MV-4-11 (cell line): ENCODE results near the gene NAB1.
"Not testable (repeated sequence)": the region's sequence is repeated elsewhere in the genome, so short reads cannot be mapped to it uniquely, and the experiment has no call there.

Experiments used
- DNase-seq: peaks from one replicate; lab custom pipeline; 2025; lab: John Stamatoyannopoulos, UW

Gene NAB1, protein sequence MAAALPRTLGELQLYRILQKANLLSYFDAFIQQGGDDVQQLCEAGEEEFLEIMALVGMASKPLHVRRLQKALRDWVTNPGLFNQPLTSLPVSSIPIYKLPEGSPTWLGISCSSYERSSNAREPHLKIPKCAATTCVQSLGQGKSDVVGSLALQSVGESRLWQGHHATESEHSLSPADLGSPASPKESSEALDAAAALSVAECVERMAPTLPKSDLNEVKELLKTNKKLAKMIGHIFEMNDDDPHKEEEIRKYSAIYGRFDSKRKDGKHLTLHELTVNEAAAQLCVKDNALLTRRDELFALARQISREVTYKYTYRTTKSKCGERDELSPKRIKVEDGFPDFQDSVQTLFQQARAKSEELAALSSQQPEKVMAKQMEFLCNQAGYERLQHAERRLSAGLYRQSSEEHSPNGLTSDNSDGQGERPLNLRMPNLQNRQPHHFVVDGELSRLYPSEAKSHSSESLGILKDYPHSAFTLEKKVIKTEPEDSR

GRCh38 chr2:190649035-190649797 lies at the start of gene NAB1:
Gene NAB1, plus strand, starts transcription at chr2:190649083. Its CDS starts 10,094 bp downstream, at chr2:190659177.
- peak; percentile 37 for DNase-seq

- DNase-seq: no peak
These were observed 49.2 kb upstream of the NAB1 start for GRCh38 chr2:190599546-190600220.

- DNase-seq: no peak
These were observed 48.4 kb upstream of the NAB1 start for GRCh38 chr2:190600293-190601103.

DNA sequence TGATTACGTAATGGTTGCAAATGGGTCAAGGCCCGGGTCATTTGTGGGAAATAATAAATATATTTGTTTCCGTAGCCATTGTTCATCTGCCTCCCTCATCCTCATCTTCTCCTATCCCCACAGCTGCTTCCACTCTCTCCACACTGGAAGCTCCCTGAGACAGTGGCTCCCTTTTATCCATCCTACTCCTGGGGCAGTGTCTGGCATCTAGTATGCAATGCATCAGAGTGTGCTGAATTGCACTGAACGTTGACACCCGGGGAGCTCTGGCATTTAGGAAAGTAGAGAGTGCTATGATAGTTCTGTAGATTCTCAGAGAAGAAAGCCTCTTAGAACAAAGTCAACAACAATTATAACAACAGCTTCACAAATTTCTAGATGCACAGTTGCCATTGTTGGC lies 45.5 kb upstream of the NAB1 start:
- DNase-seq: no peak

DNA sequence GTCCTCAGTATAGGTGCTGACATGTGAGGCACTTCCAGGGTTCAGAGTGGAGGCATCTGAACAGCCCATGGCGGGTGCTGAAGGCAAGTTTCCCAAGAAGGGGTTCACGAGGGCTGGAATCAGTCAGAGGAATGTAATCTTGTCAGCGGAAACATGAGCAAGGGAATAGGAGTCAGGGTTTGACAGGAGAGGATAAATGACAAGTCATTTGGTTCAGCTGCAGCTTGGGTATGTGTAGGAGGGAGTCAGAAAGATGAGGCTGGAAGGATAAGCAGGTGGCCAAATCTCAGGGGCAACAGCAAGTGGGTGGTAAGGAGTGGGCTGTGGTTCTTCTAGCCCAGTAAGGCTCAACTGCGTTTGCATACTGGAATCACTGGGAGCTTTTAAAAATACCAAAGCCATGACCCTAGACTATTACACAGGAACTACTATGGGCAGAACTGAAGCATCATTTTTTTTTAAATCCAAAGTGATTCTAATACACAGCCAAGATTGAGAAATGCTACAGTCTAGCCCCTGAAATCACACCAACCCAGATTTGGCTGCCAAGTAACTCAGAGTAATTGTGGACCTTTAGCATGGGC lies 41.8 kb upstream of the NAB1 start:
- DNase-seq: no peak

DNA sequence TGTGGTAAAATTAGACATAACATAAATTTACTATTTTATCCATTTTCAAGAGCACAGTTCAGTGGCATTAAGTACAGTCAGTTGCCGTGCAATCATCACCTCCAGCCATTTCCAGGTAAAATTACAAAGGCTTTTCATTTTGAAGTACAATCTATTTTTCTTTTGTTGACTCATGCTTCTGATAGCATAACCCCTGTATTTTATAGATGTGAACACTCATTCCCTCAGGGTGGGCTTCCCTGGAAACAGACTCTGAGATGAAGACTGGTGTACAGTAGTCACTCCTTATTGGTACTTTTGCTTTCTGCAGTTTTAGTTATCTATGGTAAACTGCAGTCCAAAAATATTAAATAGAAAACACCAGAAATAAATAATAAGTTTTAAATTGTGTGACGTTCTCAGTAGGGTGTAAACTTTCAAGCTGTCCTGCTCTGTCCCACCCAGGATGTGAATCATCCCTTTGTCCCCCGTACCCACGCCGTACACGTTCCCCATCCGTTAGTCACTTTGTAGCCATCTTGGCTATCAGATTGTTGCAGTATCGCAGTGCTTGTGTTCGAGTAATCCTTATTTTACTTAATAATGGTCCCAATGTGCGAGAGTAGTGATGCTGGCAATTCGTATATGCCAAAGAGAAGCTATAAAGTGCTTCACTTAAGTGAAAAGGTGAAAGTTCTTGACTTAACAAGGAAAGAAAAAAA lies 41.1 kb upstream of the NAB1 start:
- DNase-seq: no peak

- not testable (repeated sequence) for DNase-seq
These were observed 40.0 kb upstream of the NAB1 start for GRCh38 chr2:190608863-190609262.

GRCh38 chr2:190609397-190609796 lies 39.5 kb upstream of the NAB1 start:
- DNase-seq: not testable (repeated sequence)

DNA sequence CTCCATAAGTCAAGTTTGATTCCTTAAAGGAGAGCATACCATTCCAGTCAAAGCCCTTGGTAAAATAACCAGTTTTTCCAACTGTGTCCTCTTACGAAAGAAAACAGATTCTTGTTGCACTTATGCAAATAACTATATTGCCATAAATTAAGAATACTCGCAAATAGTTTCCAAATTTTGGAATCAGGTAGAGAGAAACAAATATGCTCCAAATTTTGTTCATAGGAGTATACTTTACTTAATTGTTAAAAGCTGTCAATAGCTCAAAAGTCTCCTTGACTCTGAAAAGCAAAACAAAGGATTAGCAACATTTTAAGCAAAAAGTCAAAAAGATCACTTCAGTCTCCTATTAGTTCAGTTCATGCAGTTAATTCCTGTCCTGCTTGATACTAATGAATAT lies 38.4 kb upstream of the NAB1 start:
- DNase-seq: not testable (repeated sequence)

- no peak for DNase-seq
These were observed 33.2 kb upstream of the NAB1 start for GRCh38 chr2:190615555-190616200.

DNA sequence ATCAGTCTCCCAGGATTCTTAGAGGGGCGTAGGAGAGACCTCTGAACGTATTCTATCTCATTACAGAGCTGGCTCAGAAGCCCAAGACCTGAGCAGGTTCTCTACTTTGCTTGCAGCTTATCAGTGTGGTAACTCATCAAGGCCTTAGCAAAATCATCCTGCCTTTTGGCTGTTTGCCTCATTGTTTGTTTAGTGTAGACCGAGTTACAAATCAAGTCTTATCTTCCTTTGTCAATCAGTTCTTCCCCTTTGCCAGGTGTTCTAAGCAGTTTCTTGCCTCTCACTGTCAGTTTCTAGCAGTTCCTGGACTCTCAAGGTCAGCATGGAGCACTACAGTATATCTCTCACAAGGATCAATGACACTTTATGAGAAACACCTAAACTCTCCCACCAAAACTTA lies 30.9 kb upstream of the NAB1 start:
- no peak for DNase-seq

DNA sequence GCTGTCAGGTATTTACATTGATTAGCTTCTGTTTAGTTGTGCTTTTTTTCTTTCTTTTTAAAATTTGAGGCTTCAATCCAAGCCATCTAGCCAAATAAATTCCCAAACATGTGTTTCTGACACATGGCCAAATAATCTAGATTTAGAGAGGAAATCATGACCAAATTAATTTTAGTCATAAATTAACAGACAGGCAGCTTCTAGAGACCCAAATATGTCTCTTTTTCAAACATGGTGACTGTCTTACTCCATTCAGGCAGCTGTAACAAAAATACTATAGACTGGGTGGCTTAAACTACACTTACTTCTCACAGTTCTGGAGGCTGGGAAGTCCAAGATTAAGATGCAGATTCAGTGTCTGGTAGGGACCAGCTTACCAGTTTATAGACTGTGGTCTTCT lies 23.2 kb upstream of the NAB1 start:
- DNase-seq: no peak

DNA sequence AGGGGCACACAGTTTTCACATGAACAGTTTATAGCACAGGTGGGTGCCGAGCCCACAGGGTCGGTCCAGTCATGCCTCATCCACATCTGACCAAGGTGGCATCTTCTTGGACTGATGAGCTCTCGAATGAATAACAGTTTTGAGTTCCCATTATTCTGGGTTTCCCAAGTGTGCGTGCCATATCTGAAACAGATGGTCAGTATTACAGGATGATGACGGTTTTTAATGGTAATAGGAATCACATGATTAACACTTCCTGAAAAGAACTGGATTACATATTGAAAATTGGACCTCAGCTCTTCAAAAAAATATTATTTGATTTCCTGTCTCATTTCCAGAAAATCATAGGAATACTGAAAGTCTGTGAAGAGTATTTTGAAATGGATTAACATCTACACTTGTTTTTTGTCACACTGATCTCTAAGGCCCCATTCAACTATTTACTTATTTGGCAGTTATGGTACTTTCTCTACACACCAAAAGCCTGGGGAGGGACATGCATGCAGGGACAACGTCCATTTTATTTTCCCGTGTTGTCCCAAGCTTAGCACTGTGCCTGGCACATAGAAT lies 22.2 kb upstream of the NAB1 start:
- DNase-seq: no peak

DNA sequence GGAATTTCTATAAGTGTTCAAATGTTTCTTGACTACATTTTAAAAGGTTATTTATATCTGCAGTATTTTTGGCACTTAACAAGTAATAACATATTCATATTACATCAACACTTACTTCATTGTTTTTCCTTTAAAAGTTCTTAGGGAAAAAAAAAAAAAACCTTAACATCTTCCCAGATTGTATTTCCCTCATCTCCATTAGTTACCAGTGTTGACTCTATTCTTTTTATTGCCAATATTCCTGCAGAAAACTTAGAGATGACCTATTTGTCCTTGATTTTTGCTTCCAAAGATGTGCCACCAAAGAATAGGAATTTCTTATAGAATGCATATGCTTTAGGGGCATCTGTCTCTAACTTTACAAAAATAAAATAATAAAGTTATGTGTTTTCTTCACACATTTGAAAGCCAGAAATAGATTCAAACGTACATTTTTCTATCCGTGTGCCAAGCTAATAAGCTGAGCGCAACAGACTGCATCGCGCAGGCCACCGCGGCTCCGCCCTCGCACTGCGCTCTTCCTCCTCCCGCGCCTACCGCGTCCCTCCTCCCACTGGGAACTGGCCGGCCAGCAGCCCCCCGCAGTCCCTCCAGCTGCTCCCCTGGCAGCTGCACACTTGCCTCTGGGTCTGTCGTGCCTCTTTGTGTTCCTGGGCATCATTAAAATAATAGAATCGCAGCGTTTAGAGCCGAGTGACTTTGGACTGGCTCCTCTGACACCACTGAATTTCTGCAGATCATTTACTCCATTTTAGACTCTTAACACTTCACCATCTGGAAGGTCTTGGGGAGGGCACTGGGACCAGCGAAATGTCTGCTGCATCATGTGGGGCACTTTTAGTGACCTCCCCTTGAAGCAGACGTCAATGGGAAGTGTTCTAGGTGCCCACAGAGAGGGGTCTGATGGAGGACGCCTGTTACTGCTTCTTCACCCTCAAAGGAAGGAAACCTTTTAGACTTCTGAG lies 21.2 kb upstream of the NAB1 start:
- no peak for DNase-seq

DNA sequence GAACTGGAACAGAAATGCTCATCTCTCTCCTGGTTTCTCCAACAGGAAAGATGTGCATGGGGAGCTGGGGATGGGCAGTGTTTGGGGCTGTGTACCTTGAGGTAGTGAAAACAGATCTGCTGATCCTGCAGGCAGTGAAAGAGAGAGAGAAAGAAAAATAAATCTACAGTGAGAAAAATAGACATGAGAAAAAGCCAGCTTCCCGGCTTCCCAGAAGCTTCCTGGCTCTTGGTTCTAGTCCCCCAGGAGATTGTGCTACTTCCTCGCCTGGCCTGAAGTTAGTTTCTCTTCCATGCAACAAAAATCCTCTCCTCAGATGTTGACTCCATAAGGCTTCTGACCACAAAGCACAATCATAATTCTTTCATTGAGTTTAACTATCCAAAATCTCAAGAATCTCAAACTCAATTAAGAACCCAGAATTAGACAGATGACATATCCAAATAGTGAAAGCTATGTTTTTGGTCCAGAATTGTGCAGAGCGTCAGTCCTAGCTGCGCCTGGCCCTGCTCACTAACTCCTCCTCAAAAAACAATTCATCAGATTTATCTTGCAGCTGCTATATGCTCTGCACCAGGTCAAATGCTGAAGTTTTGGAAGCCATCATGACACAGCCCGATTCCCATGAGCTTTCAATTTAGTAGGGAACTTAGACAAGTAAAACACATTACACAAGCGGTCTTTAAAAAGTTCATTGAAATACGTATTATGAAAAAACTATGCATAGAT lies 20.1 kb upstream of the NAB1 start:
- no peak for DNase-seq

- DNase-seq: no peak
These were observed 14.5 kb upstream of the NAB1 start for GRCh38 chr2:190634381-190634780.

GRCh38 chr2:190635781-190636180 lies 13.1 kb upstream of the NAB1 start:
- no peak for DNase-seq

- peak; percentile 32 for DNase-seq
These were observed 12.5 kb upstream of the NAB1 start for GRCh38 chr2:190636361-190636760.
